Stimulated activated CD8-positive, alpha-beta memory T cell treated with anti-CD3 and anti-CD28 coated beads, Interleukin-12 subunit alpha, Interleukin-12 subunit beta, amount 100 ng/mL, for 24 hours (primary cell): Measurements from ENCODE around the gene LAMA4.
"Not testable (repeated sequence)": the region's sequence is repeated elsewhere in the genome, so short reads cannot be mapped to it uniquely, and the experiment has no call there.

ENCODE experiments used
- DNase-seq: peaks from one replicate; pipeline ENCODE4 v3.0.0-alpha.2; 2020; ENCODE audit errors: extremely low read depth

Gene LAMA4

DNA sequence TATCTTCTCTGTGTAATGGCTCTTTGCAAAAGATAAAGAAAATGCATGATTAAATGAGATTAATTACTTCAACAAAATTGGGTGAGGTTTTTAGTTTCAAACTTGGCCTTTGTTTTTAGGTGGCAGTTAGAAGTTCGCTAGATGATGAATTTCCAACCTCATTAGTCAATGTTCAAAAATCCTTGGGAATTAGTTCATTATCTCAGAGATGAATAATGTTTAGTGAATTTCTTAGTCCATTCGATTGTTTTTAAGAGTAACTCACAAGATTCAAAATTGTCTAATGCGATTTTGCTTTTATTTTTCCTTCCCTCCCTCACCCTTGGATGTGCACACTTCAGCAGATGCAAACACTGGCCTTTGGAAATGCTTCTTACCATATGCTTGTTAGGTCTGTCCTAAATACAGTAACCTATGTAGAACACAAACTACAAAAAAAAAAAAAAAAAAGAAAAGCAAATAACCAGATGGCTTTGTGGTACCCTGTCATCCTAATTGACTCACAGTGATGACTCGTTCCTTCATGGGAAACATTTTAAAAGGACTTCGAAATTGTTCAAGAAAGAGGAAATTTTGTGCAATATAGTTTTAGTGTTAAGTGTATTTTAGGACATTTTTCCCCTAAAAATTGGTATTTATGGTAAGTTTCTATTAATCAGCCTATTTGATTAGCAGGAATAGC is 100.3 kb downstream of the LAMA4 start:
- DNase-seq, result no peak

DNA sequence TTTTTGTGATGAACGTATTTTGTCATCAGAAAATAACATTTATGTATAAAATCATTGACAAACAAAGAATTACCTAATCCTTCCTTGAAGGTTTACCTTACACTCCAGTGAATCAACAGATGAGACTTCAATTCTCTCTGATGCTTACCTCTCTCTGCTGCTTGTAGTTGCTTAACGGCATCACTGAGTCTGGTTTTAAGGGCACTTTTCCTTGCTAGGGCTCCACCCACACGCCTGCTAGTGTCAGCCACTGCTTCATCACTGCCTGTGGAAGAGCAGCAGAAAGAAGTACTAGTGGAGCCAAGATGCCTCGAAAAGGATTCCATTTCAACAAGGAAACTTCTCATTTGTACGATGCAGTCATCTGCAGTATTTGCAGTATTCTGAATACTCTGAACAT is 104.0 kb downstream of the LAMA4 start:
- no peak for DNase-seq

DNA sequence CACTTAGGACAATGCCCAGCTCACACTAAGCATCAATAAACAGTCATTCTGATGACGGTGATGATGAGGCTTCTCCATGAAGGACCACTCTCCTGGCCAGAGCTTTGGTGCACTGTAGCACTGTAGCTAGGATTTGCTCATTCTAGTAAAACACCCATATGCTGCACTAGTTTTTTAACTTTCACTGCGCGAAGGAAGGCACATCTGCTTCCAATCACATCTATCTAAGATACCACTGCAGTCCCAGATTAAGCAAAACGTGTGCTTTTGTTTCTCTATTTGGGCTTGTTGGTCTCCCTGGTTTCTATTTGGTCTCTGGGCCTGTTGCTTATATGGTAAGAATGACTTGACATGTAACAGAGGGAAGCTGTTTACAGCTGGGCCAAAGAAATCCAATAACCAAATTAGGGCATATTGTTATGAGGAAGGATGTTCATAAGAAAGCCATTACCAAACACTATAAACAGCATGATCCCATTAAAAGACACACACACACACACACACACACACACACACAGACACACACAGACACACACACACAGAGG is 104.6 kb downstream of the LAMA4 start:
- no peak for DNase-seq

DNA sequence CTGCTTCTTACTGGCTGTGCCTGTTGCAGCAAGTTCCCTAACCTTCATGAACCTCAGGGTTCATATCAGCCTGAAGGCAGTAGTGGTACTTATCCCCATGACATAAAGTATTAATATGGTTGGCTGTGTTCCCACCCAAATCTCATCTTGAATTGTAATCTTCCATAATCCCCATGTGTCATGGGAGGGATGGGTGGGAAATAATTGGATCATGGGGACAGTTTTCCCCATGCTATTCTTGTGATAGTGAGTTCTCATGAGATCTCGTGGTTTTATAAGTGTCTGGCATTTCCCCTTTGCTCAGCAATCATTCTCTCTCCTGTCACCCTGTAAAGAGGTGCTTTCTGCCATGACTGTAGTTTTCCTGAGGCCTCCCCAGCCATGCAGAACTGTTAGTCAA is 105.1 kb downstream of the LAMA4 start:
- DNase-seq, result no peak

DNA sequence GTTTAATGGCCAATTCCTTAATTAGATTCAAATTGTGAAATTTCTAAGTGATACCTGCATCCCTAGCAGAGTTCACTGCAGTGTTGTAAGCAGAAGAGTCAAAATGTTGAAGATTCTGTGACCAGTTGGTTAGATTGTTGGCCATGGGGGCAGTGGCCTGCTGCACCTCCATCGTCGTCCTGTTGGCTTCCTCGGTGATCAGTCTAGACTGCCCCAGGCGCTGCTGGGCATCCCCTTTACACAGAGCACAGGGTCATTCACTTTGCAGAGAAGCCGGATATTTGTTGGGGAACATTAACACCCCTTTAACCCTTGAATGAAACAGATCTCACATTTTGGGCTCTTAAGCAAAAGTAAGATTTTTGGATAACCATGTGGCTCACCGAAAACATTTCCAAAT is 106.3 kb downstream of the LAMA4 start:
- DNase-seq, result no peak

DNA sequence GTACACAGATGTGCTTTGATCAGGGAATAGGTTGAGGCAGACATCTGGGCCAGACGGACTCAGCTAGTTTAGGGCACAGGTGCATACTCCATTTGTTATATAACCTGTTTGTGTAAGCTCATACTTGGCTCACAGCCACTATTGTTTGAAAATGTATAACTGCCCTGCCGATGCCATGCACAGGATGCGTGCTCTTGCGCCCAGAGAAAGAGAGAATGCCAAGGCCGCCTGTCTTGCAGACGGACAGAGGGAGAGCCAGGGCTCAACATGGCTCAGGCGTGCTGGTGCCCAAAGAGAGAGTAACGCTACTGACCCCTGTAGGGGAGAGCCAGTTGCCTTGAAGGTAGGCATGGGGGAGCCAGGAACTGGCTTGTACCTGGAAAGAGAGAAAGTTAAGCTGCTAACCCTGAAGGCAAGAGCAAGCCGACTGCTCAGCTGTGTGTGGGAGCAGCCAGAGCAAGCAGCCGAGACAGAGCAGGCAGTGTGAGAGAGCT is 109.2 kb downstream of the LAMA4 start:
- DNase-seq, result no peak

DNA sequence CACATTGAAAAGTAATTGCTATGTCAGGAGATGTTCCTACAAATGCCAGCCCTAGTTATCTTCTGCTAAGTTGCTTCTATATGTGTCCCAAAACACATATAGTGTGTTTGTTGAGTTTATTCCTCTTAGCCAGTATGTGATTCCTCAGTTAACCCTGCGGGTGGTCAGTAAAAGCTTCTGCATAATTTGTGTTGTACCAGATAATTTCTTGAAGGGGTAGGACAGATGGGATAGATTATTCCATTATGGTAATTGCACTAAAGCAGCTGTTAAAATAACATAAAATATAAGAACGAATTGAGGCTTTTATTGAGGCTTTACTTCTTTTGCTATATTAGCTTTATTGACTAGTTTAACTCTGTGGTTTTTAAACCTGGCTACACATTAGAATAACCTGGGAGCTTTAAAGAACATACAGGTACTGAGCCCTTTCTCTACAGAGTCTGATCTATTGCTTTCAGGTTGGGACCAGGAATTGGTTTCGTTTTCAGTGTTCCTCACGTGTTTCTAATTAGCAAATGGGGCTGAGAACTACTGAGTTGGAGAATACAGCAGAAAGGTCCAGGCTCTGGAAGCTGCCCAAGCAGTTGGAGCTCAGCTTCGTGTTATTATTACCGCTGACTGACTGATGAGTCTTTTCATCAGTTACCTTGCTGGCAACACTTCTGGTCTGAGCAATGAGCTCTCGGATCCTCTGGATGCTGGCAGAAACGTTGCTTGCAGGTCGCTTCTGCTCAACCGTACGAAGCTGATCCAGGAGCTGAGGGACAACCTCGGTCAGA is 110.0 kb downstream of the LAMA4 start:
- no peak for DNase-seq

DNA sequence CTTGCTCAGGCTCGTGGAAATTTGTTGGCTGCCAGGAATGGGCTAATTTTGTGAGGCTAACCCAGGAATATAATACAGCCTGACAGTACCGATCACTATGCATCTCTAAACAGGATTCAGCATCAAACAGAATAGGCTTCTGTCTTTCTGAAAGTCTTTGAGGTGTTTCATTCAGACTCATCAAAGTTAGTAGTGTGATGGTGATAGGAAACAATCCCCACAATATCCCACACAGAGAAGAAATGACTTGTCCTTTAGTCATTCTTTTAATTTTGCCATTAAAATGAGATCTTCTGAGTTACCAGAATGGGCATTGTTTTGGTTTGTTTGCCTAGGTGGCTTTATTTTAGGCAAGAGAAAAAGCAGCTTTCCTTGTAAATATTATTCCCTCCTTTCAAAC is 112.7 kb downstream of the LAMA4 start:
- DNase-seq, result no peak

DNA sequence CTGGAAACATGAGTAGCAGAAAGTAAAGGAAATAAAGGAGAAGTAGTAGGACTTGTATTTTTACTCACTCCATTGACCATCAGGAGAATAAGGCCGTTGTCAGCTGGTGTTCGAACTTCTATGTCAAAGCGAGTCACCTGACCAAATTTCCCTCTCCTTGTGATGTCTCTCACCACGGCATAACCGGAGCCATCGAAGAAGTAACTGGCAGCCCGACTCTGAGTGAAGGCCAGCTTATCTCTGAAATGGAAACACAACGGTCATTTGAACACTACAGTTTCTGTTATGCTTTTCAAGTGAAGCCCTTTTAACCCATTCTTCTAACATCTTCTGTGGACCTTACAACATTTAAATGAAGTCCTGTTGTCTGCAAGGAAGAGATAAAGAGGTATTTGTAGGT is 115.3 kb downstream of the LAMA4 start:
- DNase-seq, result no peak

DNA sequence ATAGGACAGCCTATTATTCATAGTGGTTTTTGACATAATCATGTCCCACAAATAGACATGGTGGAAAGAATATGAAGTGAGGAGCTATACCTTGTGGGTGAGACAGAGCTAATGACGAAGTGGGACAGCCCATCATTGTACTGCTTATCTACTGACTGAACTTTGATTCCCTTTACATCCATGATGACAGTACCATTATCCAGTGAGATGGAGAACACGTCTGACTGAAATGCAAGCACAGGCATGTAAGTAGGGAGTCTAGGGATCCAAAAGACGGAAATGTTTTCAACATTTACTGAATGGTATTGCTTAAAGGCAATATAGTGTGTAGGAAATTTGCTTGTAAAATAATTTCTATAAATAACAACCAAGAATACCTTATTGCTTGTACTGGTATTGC is 123.5 kb downstream of the LAMA4 start:
- DNase-seq, result no peak

DNA sequence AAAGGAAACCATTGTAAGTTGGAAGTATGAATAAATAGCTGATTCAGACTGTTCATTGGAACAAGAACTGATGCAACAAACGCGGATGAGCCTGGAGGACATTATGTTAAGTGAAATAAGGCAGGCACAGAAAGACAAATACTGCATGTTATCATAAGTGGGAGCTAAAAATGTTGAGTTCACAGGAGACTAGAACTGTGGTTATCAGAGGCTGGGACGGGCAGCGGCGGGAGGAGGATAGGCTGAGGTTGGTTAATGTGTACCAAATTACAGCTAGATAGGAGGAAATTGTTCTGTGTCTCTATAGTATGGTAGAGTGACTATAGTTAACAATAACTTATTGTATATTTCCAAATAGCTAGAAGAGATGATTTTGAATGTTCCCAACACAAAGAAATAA is 126.2 kb downstream of the LAMA4 start:
- no peak for DNase-seq

DNA sequence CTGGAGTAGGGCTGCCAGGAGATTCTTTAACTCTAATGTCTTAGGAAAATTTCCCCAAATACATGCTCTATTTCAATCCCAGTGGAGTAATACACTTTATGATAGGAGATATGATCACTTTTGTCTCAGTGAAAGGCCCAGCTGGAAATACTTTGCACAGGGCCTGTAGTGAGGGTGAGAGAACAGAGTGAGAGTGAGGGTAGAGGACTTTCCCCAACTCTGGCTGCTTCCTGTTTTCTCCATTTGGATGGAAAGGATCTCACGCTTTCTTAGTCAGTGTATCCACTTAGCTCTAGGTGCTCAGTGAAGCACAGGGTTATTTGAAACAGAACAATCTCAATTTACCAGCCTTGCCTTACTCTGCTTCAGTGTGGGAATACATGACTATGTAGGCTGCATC is 130.4 kb downstream of the LAMA4 start:
- DNase-seq, result no peak

DNA sequence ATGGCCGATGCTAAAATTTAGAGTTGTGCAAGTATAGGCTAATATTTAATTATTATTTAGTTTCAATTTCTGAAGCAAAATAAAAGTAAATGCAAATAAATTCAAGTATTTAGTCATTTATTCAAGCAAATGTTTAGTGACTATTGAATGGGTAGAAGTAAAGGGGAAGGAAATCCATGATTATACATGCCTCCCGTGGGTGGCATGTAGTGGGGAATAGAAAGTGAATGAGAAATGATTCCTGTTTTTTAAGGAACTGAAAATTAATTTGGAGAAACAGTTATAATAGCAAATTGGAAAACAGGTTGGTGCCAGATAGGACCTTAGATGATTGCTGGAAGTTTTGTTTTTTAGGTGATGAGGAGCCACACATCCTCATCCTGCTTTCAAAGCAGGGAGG is 131.6 kb downstream of the LAMA4 start:
- DNase-seq, result no peak

DNA sequence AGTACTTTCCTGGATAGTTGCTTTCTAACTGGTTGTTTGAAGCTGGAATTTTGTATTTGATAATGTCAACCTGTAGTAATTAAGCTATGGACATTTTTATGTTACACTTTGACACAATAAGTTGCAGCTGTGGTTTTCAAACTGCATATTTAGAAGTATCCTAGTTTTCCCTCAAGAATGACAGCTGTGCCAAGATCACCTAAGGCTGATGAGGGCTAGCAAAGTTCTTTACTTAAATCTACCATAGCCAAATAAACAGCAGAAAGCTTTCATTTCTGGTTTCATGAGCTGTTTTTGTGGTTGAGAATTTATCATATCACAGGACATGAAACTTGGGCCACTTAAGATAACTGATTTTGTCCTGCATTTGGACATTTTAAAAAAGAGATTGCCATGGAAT is 136.3 kb downstream of the LAMA4 start:
- no peak for DNase-seq

DNA sequence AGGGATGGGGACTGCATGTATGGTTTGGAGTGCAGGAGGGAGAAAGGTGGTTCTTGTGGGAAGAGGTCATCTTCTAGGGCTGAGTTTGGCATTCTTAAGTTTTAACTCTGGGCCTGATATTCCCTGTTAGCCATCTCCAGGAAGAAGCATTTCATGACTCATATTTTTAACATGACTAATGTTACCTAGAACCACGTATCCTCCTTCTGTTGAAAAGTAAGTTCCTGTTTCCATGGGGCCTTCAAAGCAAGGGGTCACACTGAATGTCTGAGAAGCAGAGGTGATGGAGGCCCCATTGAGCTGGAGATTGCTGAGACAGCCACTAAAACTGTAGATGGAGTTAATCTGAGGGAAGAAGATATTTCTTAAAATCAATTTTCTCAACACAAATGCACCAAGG is 136.8 kb downstream of the LAMA4 start:
- DNase-seq, result no peak

DNA sequence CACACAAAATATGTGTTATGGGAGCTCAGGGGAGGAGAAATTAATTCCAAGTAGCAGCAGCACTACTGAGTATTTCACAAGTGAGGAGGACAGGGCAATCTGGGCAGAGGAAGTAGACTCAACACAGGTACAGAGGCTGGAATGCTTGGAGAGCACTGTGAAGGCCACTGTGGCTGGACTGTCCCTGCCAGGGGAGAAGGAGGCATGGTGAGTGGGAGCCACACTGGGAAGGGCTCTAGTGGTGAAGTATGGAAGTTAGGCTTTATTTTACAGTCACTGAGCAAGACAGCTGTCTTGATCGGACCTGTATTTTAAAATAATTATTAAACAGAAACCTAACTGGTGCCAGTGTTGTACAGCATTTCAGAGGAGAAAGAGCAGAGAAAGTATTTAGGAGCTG is 138.1 kb downstream of the LAMA4 start:
- no peak for DNase-seq

DNA sequence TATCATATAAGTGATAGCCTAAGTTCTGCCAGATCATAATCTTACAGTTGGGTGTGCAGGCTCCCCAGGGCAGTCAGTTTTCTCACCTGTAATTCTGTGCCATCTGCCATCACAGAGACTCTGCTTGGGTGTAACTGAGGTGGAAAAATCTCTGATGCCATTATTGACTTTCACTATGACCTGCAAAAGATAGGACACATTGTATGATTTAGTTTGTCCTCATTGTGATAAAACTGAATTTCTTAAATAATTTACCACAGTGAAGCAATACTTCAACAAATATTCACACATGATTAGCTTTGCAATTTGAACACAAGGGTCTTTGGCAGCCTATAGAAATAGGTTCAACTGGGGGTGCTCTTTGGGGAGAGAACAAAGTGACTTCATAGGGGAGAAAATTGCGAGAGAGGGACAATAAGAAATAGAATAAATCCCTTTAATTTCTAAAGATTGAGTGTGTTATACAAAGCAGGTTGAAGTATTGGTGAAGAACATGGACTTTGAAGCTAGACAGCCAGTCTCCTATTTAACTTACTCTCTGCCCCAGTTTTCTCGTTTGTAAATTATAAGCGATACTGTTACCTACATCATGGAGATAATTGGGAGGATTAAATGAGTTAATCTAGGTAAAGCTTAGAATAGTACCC is 139.7 kb downstream of the LAMA4 start:
- DNase-seq, result no peak

DNA sequence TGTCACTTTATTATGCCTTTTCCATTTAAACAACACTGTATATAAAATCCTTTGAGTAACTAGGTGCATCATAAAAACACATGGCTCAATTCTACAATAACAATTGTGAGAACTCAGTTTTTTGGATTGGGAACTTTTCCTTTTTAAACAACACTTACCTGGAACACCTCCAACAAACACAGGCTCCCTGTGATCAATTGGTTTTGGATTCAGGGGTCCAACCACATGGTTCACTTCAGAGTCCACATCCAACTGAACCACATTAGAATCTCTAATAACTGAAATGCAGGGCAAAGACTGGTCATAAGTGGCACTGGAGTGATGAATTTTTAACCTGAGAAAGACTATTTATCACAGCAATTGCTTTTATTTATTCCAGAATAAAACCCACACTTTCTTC is 140.4 kb downstream of the LAMA4 start:
- DNase-seq, result no peak

DNA sequence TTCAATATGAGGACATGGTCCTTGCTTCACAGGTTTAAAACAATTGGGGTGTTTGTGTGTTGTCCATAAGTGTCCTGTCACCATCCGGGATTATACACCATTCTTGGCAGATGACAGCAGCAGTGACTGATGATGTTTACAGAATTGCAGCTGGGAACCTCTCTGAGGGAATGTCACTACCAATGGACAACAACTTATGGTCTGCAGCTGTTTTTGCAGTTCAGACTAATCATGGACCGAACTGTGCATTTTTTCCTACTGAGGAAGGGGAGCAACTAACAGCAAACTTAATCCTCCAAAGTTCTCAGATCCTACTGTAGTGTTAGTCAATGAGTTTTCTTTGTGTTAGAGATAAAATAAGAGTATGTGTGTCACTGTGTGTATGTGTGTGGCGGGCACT is 140.9 kb downstream of the LAMA4 start:
- DNase-seq, result no peak

DNA sequence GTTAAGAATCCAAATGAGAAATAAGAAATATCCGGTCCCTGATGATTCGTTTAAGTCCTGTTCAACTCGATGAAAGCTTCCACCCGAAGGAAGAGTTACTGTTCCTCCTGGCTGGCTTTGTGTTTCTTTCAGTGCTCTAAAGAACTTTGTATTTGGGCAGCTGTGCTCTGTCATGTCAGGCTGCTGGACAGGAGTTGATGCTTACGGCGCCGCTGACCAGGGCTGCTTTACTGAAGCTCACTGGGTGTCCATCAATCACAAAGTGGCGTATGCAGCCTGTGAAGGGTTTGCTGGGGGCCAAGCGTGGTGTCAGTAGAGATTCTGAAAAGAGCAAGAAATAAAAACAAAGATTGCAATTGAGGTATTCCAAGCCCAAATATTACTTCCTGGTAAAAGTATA is 145.1 kb downstream of the LAMA4 start:
- DNase-seq, result no peak

DNA sequence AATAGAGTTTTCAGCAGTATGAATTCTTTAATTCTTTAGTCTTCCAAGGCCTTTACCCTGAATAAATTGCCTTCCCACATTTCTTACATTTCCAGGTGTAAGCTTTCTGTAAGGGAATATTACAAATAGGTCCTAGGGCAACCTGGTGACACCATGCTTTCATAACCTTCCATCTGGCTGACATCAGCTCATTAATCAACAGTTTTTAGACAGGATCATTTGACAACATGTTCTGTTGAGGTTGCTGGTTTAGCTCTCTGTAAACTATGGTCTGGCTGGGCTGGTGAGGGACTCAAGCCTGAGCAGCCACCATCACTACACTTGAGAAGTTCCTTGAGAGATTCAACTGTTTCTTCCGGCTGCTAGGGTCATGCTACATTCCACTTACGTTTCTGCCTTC is 147.8 kb downstream of the LAMA4 start:
- DNase-seq, result no peak

DNA sequence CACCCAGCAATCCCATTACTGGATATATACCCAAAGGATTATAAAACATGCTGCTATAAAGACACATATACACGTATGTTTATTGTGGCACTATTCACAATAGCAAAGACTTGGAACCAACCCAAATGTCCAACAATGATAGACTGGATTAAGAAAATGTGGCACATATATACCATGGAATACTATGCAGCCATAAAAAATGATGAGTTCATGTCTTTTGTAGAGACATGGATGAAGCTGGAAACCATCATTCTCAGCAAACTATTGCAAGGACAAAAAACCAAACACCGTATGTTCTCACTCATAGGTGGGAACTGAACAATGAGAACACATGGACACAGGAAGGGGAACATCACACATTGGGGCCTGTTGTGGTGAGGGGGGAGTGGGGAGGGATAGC is 148.3 kb downstream of the LAMA4 start:
- DNase-seq, result not testable (repeated sequence)

DNA sequence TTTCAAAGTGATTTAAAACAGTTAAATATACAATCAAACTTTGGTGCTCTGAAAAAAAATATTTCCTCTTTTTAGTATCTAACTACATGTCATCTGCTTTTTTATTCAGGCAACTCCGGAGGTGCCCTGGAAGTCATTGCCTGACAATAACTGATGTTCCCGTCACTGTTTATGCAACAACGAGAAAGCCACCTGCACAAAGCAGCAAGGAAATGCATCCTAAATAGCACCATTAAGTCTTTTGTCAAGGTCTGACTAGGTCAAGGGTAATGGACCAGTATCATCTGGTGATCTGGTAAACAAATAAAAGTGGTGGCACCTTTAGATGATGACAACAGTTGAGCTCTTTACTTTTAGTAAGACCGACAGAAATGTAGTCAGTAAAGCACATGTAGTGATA is 153.8 kb downstream of the LAMA4 start:
- no peak for DNase-seq
